ENCODE measurements around the gene COPS7A.

The COPS7A gene

DNA sequence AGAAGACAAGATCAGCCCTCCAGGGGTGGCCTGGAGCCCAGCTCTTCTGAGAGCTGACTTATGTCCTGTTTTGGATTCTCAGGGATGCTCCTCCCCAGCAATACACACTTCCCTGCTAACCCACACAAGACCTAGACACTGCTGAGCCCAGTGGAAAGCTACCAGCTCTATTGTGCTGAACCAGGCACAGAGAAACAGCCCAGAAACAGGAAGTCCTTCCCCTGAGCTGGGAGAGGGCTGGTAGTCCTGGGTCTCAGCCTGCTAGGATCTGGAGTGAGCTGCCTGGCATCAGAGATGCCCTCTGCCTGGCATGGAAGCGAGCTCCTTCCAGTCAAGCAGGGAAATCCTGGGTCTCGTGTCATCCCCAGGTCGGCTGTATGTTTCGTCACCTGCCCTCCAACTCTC lies 47.2 kb downstream of the COPS7A start:
- no peak for DNase-seq

DNA sequence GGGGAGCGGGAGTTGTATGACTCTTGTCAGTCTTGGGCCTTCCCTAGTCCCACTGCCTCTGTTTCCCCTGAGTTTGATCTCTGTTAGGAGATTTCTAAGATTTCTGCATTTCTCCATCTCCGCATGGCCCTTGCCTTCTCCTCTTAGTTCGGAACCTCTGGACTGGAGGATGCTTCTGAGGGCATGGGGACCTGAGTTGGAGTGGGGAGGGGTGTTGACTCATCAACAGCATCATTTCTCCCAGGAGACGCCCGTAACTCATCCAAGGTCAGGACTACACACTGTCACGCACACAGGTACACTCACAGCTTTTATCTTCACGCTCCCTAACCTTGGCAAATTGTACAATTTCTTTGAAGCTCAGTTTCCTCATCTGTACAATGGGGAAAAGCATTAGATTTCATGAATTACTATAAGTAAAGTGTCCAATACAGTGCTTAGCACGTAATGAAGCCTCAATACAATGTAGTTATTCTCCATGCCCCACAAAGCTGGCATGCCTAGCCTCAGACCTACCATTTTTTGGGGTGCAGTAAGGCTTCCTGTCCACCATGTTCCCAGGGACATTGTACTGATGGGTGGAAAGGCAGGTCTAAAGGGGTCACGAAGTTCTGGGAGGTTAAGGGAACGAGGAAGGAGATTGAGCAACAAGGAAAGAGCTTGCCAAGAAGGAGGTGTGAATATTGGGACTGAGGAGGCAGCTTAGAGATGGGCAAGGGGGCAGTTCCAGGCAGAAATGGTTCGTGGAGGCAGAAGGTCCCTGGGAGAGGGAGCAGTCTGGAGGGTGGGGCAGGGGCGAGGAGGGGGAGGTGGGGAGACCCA lies 47.9 kb downstream of the COPS7A start:
- DNase-seq, result no peak

DNA sequence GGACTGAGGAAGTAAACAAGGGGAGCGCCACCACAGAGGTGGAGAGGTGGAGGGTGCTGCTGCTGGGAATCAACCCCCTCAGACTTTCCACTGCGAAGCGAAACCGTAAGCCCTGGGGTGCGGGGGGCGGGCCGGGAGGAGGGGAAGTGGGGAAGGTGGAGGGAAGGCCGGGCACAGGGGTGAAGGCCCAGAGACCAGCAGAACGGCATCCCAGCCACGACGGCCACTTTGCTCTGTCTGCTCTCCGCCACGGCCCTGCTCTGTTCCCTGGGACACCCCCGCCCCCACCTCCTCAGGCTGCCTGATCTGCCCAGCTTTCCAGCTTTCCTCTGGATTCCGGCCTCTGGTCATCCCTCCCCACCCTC lies 48.5 kb downstream of the COPS7A start, which contains the start of gene LAG3:
TSS of gene LAG3 (plus strand) at position 190 of the 365 bp plus-strand sequence. CDS start 333 bp downstream, outside the sequence.
- no peak for DNase-seq

GRCh38 chr12:6772726-6773589 lies 49.1 kb downstream of the COPS7A start:
- DNase-seq, result no peak

DNA sequence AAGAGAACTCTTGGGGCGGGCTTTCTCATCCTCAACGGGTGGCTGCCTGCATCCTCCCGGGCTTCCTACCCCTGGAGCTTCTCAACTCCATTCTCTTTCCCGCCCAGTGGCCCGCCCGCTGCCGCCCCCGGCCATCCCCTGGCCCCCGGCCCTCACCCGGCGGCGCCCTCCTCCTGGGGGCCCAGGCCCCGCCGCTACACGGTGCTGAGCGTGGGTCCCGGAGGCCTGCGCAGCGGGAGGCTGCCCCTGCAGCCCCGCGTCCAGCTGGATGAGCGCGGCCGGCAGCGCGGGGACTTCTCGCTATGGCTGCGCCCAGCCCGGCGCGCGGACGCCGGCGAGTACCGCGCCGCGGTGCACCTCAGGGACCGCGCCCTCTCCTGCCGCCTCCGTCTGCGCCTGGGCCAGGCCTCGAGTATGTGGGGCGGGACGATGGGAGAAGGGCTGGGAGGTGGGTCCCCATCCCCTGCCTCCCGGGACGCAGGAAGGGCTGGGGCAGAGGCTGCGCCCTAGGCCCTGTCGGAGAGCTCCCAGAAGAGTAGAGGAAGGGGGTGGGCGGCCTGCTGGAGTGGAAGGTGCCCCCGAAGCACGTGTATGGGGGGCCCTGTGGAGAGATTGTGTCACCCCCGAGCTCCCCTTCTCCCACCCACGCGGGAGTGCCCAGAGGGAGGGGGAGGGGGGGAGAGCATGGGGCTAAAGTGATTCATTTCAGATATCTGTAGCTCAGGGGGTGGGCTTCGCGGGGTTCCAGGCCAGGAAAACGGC lies 49.9 kb downstream of the COPS7A start:
- DNase-seq, result no peak

- no peak for DNase-seq
Observed at GRCh38 chr12:6774499-6775062, 50.7 kb downstream of the COPS7A start.

DNA sequence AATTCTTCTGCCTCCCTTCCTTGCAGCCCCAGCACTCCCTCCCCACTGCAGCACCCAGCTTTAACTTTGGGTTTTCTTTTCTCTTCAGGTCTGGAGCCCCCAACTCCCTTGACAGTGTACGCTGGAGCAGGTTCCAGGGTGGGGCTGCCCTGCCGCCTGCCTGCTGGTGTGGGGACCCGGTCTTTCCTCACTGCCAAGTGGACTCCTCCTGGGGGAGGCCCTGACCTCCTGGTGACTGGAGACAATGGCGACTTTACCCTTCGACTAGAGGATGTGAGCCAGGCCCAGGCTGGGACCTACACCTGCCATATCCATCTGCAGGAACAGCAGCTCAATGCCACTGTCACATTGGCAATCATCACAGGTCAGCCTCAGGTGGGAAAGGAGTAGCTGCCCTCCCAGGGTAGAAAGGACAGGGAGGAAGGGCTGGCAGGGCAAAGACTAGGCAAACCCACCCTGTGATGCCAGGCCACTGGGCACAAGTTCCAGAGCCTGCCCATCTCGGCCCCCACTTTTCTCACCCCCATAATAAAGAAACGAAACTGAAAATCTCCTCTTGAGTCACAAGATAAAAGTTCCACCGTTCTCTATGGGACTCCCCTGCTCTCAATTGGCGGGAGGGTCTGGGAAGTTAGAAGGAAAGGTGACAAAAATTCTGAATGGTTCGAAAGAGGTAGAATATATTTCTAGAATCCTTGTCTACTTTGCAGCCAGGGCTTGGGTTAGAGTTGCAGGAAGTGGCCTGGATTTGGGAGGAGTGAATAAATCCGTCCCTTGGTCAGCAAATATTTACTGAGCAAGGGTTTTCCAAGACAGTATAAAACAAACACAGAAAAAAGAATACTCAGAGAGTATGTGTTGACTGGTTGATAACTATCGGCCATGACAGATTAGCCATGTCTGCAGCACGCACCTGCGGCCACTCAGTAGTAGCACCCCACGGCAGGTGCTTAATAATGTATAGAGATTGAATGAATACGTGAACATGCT lies 51.6 kb downstream of the COPS7A start:
- DNase-seq, result no peak

GRCh38 chr12:6777386-6777785 lies 53.5 kb downstream of the COPS7A start:
- DNase-seq, result no peak

DNA sequence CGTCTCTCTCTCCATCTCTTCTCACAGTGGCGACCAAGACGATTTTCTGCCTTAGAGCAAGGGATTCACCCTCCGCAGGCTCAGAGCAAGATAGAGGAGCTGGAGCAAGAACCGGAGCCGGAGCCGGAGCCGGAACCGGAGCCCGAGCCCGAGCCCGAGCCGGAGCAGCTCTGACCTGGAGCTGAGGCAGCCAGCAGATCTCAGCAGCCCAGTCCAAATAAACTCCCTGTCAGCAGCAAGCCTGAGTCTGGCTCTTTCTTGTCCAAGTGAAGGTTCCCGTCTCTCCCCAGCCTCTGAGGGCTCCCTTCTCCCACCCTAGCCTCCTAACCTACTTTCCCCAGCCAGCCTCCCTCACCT lies 54.3 kb downstream of the COPS7A start:
- DNase-seq, result peak; percentile 74

DNA sequence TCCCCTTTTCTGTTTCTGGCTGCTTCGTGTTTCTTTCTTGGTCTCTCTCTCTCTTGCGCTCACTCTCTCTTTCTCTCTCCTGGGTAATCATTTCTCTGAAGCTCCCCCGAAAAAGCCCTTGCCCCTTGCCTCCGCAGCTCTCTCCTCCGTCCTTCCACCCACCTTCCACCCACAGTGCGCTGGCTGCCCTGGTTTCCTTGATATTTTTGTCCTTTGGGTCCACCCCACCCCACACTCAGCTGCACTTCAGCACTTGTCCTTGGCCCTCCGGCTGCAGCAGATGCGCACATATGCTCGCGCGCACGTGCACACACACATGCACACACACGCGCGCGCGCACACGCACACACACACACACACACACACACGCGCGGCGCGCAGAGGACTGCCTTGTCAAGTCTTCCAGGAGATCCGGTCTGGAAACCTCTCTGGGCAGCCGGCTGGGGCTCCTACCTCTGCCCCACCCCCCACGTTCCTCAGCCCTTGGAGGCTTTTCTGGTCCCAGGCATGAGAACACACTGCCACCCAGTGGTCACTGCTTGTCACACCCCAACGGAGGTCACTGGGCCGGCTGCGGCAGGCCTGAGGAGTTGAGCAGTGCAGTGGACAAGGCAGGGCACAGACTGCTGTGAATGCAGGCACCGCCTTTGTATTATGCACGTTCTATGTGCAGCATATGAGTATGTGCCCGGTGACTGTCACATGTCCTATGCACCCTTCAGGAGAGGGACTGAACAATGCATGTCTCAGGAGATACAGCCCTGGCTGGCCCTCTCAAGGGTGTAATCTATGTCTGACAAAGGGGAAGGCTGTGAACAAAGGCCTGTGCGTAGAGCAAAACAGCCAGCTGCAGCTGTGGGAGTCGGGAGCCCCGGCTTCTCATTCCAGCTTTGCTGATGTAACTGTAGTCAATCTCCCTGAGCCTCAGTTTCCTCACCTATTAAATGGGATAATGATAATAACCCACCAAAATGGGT lies 55.0 kb downstream of the COPS7A start:
- peak; percentile 100 for DNase-seq

DNA sequence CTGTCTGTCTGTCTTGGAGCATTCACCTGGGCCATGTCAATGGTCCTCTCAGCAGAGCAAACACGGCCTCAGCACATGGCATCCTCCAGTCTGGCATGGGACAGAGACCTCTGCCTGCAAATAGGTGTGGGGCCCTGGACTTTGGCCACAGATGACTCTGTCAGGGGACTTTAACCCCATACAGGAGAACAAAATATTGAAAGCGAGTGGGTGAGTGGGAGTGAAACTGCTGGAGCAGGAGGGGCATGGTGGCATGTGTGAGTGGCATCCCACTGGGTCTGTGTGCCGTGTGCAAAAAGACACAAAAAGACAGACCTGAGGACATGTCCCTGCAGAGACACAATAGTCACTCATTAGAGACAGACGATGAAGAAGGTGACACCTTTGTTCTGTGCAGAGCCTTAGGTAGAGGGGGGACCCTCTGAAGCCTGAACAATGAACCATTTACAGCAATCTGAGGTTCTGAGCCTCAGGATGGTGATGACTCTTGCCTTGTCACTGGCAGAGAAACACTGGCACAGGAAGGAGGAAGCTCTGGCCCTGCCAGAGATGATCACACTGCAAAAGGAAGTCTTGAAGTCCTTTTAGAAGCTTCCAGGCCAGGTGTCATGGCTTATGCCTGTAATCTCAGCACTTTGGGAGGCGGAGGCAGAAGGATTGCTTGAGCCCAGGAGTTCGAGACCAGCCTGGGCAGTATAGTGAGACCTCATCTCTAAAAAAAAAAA lies 56.0 kb downstream of the COPS7A start:
- DNase-seq, result no peak

- DNase-seq, result no peak
Observed at GRCh38 chr12:6780573-6780972, 56.7 kb downstream of the COPS7A start.

Measured in NCI-H2171 (cell line).